ENCODE data around the gene ITIH5. TPM values are rescaled to one million over a fixed set of nuclear protein-coding genes. Genes with fewer than 3 reads are reported as not detected.

The ITIH5 gene
- total RNA-seq, 1 donor from 2014 or later = not detected

DNA sequence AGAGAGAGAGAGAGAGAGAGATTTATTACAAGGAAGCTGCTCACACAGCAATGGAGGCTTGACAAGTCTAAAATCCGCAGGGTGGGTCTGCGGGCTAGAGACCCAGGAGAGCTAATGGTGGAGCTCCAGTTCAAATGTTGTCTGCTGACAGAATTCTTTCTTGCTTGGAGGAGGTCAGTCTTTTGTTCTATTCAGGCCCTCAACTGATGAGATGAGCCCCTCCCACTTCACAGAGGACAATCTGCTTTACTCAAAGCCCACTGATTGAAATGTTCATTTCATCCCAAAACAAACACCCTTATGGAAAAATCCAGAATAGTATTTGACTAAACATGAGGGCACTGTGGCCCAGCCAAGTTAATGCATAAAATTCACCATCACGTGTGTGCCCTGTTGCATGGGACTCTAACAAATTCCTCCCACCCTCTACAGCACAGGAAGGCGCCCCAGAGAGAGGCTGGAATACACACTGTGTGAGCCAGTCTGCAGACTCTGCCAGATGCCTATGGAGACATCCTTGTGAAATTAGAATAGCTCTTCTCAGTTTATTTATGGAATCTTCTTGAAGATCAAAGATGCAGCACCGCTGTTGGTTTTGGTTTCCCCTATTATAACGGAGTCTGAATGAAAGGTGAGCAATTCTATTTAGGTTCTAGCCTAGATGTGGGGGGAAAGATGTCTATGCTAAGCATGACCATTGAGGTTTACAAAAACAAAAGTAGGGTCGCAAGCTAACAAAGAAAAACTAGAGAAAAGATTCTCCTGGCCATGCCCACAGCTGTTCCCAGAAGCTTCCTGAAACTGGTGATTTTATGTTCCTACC, 132.9 kb downstream of the ITIH5 start:
- intact Hi-C loops (cut with micrococcal nuclease) = no loop called here
- no peak overlapping the region for H3K27ac Mint-ChIP-seq
- H3K4me1 Mint-ChIP-seq = no peaks in the 10 kb centered on the region
- DNase-seq = no peak
- no peak overlapping the region for H3K4me3 Mint-ChIP-seq
- ChIA-PET POLR2A (no interaction called here), CTCF (no interaction called here)
- ATAC-seq (ENCODE audit: low read depth) = no peak
- TF ChIP-seq, protein P1, sequence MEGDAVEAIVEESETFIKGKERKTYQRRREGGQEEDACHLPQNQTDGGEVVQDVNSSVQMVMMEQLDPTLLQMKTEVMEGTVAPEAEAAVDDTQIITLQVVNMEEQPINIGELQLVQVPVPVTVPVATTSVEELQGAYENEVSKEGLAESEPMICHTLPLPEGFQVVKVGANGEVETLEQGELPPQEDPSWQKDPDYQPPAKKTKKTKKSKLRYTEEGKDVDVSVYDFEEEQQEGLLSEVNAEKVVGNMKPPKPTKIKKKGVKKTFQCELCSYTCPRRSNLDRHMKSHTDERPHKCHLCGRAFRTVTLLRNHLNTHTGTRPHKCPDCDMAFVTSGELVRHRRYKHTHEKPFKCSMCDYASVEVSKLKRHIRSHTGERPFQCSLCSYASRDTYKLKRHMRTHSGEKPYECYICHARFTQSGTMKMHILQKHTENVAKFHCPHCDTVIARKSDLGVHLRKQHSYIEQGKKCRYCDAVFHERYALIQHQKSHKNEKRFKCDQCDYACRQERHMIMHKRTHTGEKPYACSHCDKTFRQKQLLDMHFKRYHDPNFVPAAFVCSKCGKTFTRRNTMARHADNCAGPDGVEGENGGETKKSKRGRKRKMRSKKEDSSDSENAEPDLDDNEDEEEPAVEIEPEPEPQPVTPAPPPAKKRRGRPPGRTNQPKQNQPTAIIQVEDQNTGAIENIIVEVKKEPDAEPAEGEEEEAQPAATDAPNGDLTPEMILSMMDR (IDR thresholded peaks at IDR 0.05) = no peak
- peaks cover 11% of the 10 kb centered on the region for H3K27me3 Mint-ChIP-seq
- H3K36me3 Mint-ChIP-seq (ENCODE audit: low read depth) = no peaks in the 10 kb centered on the region
- peaks cover 6% of the 10 kb centered on the region for H3K9me3 Mint-ChIP-seq

DNA sequence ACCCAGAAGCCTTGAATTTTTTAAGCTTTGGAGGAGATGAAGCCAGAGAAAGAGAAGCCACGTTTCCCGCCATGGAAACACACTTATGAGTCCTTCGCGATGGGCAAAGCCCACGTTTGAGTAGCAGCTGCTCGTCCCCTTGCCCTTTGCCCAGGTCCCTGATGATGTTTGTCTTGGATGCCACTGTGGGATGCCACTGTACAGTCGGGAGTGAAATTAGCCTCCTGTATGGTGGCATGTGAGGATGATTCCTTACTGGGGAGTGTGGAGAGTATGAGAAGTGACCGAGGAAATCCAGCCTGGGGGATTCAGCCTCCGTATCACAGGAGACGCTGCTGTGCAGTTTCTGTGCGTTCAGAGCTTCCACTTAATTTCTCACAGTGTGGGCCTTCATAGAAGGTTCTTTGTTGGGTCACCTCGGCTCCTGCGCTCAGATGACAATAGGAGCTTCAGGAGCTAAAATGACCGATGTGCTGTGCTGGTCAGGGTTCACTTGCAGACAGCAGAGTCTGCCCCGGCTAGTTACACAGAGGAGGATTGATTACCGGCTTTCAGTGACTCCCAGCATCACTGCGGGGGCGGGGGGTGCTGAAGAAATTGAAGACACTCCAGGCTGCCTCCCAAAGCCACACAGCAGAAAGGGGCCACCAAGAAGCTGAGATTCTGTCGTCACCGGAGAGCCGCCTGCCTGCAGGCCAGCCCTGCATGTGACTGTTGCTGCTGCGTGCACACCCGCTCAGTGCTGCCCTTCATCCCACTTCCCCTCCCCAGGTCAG, 133.9 kb downstream of the ITIH5 start:
- no peak overlapping the region for H3K27ac Mint-ChIP-seq
- H3K9me3 Mint-ChIP-seq = no peaks in the 10 kb centered on the region
- H3K27me3 Mint-ChIP-seq = peaks cover 11% of the 10 kb centered on the region
- H3K36me3 Mint-ChIP-seq (ENCODE audit: low read depth) = no peaks in the 10 kb centered on the region
- no peaks in the 10 kb centered on the region for H3K4me1 Mint-ChIP-seq
- intact Hi-C loops (cut with micrococcal nuclease) = no loop called here
- no peak for DNase-seq
- TF ChIP-seq, protein P1 (IDR thresholded peaks at IDR 0.05) = no peak
- POLR2A ChIA-PET = no interaction called here
- no peak overlapping the region for H3K4me3 Mint-ChIP-seq
- CTCF ChIA-PET = no interaction called here
- ATAC-seq (ENCODE audit: low read depth) = no peak

DNA sequence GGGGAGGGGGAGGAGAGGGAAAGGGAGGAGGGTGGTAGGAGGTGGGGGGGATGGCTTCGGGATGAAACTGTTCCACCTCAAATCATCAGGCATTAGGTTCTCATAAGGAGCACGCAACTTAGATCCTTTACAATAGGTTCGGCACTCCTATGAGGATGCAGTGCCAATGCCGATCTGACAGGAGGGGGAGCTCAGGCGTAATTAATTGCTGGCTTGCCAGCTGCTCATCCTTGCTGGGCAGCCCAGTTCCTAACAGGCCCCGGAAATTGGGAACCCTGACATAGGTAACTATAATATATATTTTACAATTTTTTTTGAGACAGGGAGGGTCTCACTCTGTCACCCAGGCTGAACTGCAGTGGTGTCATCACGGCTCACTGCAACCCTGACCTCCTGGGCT, 137.1 kb downstream of the ITIH5 start:
- H3K36me3 Mint-ChIP-seq (ENCODE audit: low read depth) = no peaks in the 10 kb centered on the region
- ATAC-seq (ENCODE audit: low read depth) (no peak), DNase-seq (no peak)
- ChIA-PET CTCF (no interaction called here), POLR2A (no interaction called here)
- H3K27ac Mint-ChIP-seq = no peak overlapping the region
- H3K9me3 Mint-ChIP-seq = no peaks in the 10 kb centered on the region
- H3K4me1 Mint-ChIP-seq = peaks cover 4% of the 10 kb centered on the region
- TF ChIP-seq, protein P1 (IDR thresholded peaks at IDR 0.05) = no peak
- peaks cover 13% of the 10 kb centered on the region for H3K27me3 Mint-ChIP-seq
- intact Hi-C loops (cut with micrococcal nuclease) = loop anchor here (5.0 to 10.0 kb wide), 3 partner anchors 138 to 865 kb away; partner anchors contain the start of gene ITIH5
- H3K4me3 Mint-ChIP-seq = no peak overlapping the region

DNA sequence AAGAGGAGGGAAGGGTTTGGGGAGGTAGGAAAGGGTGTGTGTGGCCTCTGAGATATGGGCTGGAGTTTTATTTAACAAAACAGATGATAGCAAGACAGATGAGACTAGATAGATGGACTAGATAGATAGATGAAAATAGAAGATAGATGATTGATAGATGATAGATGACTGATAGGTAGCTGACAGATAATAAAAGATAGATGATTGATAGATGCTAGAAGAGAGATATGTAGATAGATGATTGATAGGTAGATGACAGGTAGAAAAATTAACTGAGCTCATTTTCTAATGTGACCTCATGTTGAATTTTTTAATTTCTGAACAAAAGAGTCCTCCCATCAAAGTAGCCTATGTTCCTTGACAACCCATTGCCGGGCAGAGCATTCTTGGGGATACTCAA, 139.3 kb downstream of the ITIH5 start:
- POLR2A ChIA-PET = no interaction called here
- no peak overlapping the region for H3K4me3 Mint-ChIP-seq
- peaks cover 4% of the 10 kb centered on the region for H3K4me1 Mint-ChIP-seq
- intact Hi-C loops (cut with micrococcal nuclease) = loop anchor here (5.0 to 10.0 kb wide), 3 partner anchors 140 to 863 kb away; partner anchors contain the start of gene ITIH5
- DNase-seq = no peak
- H3K27ac Mint-ChIP-seq = no peak overlapping the region
- ATAC-seq (ENCODE audit: low read depth) = no peak
- TF ChIP-seq, protein P1 (IDR thresholded peaks at IDR 0.05) = no peak
- no peaks in the 10 kb centered on the region for H3K9me3 Mint-ChIP-seq
- H3K36me3 Mint-ChIP-seq (ENCODE audit: low read depth) = no peaks in the 10 kb centered on the region
- peaks cover 13% of the 10 kb centered on the region for H3K27me3 Mint-ChIP-seq
- CTCF ChIA-PET = interaction anchor here (1.0 to 1.4 kb wide), 2 partner anchors 158 to 229 kb away, joined by 3 read pairs; no protein-coding TSS in a partner anchor

DNA sequence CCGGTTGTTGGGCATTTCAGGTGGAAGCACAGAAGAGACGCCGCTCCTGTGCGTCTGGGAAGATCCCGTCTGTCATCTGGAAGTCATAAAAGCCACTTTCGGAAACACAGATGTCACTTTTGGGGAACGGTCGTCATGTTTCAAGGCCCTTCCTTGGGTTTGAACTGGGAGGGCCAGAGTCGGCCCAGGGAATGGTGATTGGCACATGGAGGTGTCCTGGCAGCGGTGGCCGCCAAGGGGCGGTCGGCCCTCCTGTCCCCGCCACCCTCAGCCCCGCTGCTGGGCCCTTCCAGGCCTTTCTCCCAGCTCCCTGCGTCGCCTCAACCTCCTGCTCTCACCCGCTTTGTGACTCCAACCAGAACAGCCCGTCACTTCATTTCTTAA, 140.8 kb downstream of the ITIH5 start:
- ChIA-PET CTCF (interaction anchor here (0.6 to 4.3 kb wide), 26 partner anchors 10 to 1777 kb away, joined by 3 to 86 read pairs (median 4); partner anchors contain the start of genes SFMBT2 and TAF3), POLR2A (interaction anchor here (0.6 to 1.1 kb wide), 3 partner anchors 52 to 292 kb away, joined by 3 to 11 read pairs (median 6); partner anchors contain the start of genes SFMBT2 and TAF3)
- TF ChIP-seq, protein P1 (IDR thresholded peaks at IDR 0.05) = no peak
- H3K9me3 Mint-ChIP-seq = no peaks in the 10 kb centered on the region
- ATAC-seq (ENCODE audit: low read depth) = no peak
- no peaks in the 10 kb centered on the region for H3K36me3 Mint-ChIP-seq (ENCODE audit: low read depth)
- intact Hi-C loops (cut with micrococcal nuclease) = loop anchor here (5.0 to 10.0 kb wide), 3 partner anchors 141 to 861 kb away; partner anchors contain the start of gene ITIH5
- H3K27me3 Mint-ChIP-seq = peaks cover 5% of the 10 kb centered on the region
- peaks cover 8% of the 10 kb centered on the region for H3K4me1 Mint-ChIP-seq
- no peak for DNase-seq
- no peak overlapping the region for H3K4me3 Mint-ChIP-seq
- no peak overlapping the region for H3K27ac Mint-ChIP-seq

Data from activated B cell treated with CpG ODN at 0.5 μM for 24 hours (primary cell).